Hippocampal formation (tissue), 2 donors: Measurements from ENCODE around the gene CDK15.

Experiments used
- DNase-seq, 2 donors: peaks; one replicate each; lab custom pipeline; 2025; lab: John Stamatoyannopoulos, UW

Gene CDK15

DNA sequence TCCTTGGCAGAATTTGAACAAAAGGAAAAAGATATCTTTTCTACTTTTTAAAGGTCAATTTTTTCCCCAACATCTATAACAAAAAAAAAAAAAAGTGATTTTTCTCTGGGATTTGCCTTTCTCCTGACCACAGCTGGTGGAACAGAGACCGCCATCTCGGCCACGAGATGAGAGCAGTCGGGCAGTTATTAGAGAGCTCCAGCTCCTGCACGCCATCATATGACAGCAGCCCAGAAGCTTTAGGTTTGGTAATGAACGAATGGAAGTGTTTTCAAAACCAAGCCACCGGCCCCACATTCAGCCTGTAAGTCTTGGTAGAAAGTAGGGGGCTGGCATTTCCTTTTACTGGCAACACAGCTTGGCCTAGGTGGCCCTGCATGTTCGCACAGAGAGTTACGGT lies 132.4 kb downstream of the CDK15 start:
- DNase-seq = no peak

DNA sequence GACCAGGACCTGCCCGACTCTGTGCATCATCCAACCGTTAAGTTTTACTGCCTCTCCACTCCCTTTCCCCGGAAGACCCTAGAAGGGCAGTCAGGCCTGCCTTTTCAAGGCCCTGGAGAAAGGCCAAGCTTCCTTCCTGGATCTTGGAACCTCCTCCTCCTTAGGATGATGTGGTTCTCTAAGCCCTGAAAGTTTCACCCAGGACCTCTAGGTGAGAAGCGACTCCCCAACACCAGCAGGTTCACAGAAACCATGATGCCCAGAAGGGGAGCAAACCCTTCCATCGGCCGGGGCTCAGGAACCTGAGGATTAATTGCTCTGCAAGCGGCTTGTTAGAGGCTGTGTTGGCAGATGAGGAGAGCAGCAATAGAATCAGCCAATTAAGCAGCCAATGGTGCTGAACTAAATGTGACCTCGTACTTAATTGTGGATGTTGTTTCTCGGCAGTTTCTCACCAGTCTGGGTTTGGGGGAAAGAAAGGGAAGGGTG lies 133.2 kb downstream of the CDK15 start:
- DNase-seq = no peak

DNA sequence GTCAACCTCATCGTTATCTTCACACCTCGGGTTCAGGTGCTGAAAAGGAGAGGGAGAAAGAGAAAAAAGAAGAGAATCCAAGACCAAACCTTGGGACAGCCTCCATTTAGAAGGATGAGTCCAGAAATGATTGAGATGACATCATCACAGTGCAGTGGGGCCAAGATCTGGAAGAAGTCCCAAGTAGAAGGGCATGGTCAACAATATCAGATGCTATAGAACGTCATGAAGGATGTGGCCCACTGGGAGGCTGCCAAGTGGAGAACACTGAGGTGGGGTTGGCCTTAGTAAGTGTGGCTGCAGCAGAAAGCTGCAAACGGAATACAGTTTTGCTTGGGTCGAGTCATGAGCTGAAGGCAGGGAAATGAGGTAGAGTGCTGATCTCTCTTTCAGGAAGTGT lies 136.2 kb downstream of the CDK15 start:
- no peak for DNase-seq
